WI38 (cell line): Measurements from ENCODE around the gene GRID1.

Experiments used
- H3K4me3 ChIP-seq: 2 replicates; pipeline ENCODE4 v1.5.1; 2011; ENCODE audit warnings: low read depth, mild to moderate bottlenecking, control low read depth, low read length
- TF ChIP-seq, protein P1 (sequence below): IDR thresholded peaks from 2 replicates; pipeline ENCODE4 v1.5.1; 2012; ENCODE audit warnings: low read depth, mild to moderate bottlenecking, control low read depth, low read length

GRID1 gene

DNA sequence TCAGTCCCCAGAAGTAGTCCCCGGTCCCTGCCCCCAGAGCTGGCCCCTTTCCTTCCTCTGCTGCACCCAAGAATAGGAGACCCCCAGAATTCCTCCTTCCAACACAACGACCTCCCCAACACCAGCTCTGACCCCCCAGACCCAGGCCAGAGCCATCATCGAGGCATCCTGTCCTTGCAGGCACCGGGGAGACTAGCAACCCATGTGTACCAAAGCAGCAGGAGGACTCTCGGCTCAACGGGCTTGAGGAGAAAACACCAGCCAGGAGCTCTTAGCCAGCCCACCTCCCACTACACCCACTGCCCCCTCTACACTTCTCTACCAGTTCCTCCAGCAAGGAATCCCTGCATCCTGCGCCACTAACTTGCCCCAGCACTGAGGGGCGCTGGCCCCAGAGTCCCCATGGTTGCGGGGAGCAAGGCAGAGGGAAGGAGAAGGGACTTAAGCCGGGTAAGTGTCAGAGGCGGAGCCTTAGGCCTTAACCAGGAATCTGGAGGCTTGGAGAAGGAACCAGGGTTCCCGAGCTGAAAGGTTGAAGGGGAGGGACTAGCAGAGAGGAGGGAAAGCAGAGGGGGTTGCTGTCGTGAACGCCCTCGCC is 3.9 kb downstream of the GRID1 start:
- no peak overlapping the region for H3K4me3 ChIP-seq
- TF ChIP-seq, protein P1, sequence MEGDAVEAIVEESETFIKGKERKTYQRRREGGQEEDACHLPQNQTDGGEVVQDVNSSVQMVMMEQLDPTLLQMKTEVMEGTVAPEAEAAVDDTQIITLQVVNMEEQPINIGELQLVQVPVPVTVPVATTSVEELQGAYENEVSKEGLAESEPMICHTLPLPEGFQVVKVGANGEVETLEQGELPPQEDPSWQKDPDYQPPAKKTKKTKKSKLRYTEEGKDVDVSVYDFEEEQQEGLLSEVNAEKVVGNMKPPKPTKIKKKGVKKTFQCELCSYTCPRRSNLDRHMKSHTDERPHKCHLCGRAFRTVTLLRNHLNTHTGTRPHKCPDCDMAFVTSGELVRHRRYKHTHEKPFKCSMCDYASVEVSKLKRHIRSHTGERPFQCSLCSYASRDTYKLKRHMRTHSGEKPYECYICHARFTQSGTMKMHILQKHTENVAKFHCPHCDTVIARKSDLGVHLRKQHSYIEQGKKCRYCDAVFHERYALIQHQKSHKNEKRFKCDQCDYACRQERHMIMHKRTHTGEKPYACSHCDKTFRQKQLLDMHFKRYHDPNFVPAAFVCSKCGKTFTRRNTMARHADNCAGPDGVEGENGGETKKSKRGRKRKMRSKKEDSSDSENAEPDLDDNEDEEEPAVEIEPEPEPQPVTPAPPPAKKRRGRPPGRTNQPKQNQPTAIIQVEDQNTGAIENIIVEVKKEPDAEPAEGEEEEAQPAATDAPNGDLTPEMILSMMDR, result no peak

DNA sequence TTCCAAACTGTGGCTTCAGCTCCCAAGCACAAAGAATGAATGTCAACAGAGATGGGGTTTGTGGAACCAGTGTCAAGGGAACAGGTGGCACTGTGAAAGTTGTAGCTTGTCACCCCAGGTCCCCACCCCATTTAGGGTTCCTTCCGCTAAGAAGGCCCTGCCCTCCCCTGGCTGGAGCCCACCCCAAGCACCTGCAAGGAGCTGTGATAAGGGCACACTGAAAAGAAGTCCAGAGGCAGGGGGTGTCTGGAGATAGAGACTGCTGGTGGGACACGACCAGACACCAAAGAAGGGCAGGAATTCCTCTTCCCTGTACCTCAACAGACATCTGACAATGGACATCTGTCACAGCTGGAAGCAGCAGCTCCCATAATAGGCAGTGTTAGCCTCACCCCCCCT is 4.5 kb downstream of the GRID1 start:
- TF ChIP-seq, protein P1, result no peak

DNA sequence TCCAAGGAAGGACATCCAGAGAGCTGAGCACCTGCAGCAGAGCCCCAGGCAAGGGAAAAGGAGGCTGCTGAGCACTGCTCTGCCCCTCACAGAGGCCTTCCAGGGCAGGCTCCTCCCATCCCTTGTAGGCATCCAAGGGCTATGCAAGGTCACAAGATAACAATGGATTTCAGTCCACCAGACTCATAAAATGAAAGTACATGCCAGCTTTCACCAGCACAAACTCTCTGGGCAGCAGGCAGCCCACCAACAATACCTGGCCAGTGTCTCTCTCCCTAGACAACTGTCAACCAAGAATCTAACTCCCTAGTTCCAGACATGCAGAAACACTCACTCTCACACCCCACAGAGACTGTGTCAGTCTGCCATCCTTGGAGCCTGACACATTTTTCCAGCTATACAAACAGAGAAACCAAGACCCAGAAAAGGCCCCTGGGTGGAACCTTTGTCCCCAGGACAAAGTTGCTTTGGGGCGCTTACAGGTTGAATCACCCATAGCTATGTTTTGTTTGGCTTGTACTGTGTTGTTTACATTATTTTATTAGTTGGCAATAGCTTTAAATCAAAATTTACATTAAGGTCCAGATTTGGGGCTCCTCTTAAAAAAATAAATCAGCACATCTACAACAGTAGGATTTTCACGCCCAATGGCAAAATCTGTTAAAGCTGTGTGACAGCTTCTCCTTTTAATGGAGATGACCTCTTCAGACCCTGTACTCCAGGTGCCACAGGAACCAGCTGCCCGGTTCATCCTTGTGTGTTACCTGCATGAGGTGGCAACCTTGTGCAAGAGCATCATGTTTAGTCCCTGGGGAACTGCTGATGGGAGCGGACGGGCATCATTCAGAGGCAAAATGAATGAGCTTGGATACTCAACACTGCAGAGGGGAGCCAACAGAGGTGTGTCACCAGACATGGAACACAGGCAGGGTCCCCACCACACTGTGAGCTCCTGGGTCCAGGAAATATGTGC is 5.2 kb downstream of the GRID1 start:
- TF ChIP-seq, protein P1, result no peak
- H3K4me3 ChIP-seq, result no peak overlapping the region

More for the DNA sequence above, 4.5 kb downstream of the GRID1 start:
- H3K4me3 ChIP-seq, result no peak overlapping the region

DNA sequence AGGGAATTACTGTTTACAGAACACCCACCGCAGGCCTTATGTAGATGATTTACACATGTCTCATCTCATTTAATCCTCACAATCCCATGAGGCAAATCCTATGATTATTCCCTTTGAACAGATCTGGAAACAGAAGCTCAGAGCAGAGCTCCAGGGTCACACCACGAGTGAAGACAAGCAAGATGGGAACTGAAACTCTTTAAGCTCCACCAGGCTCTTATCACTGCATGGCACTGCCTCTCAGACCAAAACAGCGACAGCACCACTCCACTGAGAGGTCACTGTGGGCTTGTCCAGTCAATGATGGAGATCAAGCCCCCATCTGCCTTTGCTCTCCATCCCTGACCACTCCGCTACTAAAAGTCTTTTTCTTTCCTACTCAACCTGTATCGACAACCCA is 5.9 kb downstream of the GRID1 start:
- TF ChIP-seq, protein P1, result no peak
- no peak overlapping the region for H3K4me3 ChIP-seq

DNA sequence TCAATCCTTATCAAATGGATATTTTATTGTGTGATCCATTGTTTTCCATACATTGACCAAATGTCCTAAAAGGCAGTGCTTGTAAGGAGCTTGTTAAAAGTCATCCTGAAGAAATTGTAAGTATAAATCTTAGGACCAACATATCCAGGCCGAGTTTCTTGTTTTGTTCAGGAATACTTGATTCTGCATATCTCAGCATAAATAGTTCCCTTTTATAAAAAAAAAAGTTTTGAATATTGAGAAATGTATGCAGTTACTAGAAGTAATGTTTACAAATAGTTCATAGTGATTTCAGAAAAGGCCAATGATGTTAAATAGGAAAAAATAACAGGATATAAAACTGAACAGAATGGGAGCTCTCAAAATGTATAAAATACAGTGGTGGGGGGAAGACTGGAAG is 6.6 kb downstream of the GRID1 start:
- TF ChIP-seq, protein P1, result no peak

DNA sequence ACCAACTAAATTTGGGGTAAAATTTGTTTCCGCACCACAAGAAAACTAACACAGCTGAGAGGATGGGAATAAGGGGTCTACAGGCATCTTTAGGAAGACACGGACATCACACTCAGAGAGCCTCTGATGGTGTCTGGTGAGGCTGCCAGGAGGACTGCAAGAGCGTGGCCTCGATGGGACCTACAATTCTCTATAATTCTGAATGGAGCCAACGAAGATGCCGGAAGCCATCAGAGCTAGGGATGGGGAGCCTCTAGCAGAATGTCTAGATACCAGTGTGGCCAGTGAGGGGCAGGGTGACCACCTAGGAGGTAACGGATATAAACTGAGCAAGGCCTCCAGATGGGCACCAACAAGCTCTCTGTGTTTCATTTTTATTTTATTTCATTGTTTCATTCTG is 7.5 kb downstream of the GRID1 start:
- TF ChIP-seq, protein P1, result no peak
- H3K4me3 ChIP-seq, result no peak overlapping the region

More for the DNA sequence above, 6.6 kb downstream of the GRID1 start:
- H3K4me3 ChIP-seq, result no peak overlapping the region

DNA sequence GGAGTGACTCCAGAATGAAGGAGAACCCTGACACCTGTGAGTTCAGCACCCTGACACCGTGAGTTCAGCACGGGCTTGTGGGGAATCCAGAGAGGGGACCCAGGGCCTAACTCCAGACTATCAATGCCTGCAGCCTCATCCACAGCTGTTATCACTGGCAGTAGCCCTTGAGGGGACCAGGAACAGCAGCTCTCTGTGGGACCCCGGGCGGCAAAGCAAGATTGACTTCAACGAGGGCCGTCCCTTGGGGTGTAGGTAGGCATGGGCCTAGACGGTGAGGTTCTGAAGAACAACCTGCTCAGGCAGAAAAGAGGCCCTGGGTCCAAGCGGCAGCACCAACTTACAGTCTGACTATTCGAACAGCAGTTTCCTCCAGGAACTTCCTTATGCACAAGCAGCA is 8.9 kb downstream of the GRID1 start:
- H3K4me3 ChIP-seq, result no peak overlapping the region
- TF ChIP-seq, protein P1, result no peak
